IPS-18c (cell line): ENCODE measurements around the gene IPPK.

Experiments used
- H3K4me3 ChIP-seq: 2 replicates; pipeline ENCODE4 v1.7.0; 2013; ENCODE audit warnings: low read depth, mild to moderate bottlenecking, low read length, moderate library complexity; ENCODE audit not compliant: insufficient read depth
- H3K9me3 ChIP-seq: one replicate; pipeline ENCODE4 v1.6.1; 2013; ENCODE audit warnings: mild to moderate bottlenecking, low read length, moderate library complexity; ENCODE audit not compliant: control insufficient read depth, insufficient read depth

IPPK gene

GRCh38 chr9:92707530-92707929, 37.6 kb upstream of the IPPK start:
- H3K4me3 ChIP-seq = no peak overlapping the region
- no peaks in the 10 kb centered on the region for H3K9me3 ChIP-seq

- Histone ChIP-seq H3K9me3 (no peaks in the 10 kb centered on the region), H3K4me3 (no peak overlapping the region)
Measured at GRCh38 chr9:92706218-92706940, 36.4 kb upstream of the IPPK start.

DNA sequence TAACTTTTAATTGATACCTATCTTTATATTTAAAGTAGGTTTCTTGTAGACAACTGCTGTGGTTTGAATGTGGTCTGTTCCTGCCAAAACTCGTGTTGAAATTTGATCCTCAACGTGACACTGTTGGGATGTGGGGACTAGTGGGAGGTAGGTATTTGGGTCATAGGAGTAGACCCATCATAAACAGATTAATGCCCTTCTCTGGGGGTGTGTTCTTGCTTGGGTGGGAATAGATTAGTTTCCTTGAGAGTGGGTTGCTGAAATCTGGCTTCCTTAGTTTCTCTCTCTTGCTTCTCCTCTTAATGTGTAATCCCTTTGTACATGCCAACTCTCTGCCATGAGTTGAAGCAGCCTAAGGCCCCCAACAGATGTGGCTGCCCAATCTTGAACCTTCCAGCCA, 34.6 kb upstream of the IPPK start:
- Histone ChIP-seq H3K4me3 (no peak overlapping the region), H3K9me3 (no peaks in the 10 kb centered on the region)

GRCh38 chr9:92696619-92697018, 26.7 kb upstream of the IPPK start:
- H3K4me3 ChIP-seq = no peak overlapping the region
- peaks cover 6% of the 10 kb centered on the region for H3K9me3 ChIP-seq

GRCh38 chr9:92686954-92687353, 17.0 kb upstream of the IPPK start:
- H3K9me3 ChIP-seq = no peaks in the 10 kb centered on the region
- H3K4me3 ChIP-seq = no peak overlapping the region

- H3K9me3 ChIP-seq = no peaks in the 10 kb centered on the region
- H3K4me3 ChIP-seq = no peak overlapping the region
Measured at GRCh38 chr9:92685022-92685421, 15.1 kb upstream of the IPPK start.

- Histone ChIP-seq H3K9me3 (no peaks in the 10 kb centered on the region), H3K4me3 (no peak overlapping the region)
Measured at GRCh38 chr9:92682269-92682668, 12.3 kb upstream of the IPPK start.

GRCh38 chr9:92680166-92681119, 10.5 kb upstream of the IPPK start:
- no peaks in the 10 kb centered on the region for H3K9me3 ChIP-seq
- H3K4me3 ChIP-seq = no peak overlapping the region

- Histone ChIP-seq H3K4me3 (0 out of 2 replicates have a peak overlapping the region, but pooled peaks have one; percentile 3), H3K9me3 (no peaks in the 10 kb centered on the region)
Measured at GRCh38 chr9:92679413-92680165, 9.7 kb upstream of the IPPK start.

GRCh38 chr9:92671323-92671722, 1.4 kb upstream of the IPPK start:
- peak overlapping the region; percentile 99; the same call in 1 of the 2 replicates for H3K4me3 ChIP-seq

DNA sequence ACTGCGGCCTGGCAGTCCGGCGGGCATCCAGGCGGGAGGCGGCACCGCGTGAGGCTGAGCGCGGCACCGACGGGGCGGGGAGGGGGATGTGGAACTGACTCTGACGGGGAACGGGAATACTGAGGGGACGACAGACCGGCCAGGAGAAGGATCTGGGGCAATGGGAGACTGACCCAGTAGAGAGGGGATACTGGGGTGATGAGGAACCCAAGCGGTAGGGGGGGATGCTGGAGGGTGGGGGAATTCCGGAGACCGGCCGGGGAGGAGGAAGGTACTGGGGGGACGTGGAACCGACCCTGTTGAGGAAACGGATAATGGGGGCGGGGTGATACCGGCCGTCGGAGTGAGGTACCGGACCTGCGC, 423 bp downstream of the IPPK start:
- Histone ChIP-seq H3K4me3 (peak overlapping the region; percentile 99), H3K9me3 (no peaks in the 10 kb centered on the region)

More at GRCh38 chr9:92671323-92671722, 1.4 kb upstream of the IPPK start:
- no peaks in the 10 kb centered on the region for H3K9me3 ChIP-seq

- no peaks in the 10 kb centered on the region for H3K9me3 ChIP-seq
- H3K4me3 ChIP-seq = peak overlapping the region; percentile 99
Measured at GRCh38 chr9:92668746-92669526, 995 bp downstream of the IPPK start.

DNA sequence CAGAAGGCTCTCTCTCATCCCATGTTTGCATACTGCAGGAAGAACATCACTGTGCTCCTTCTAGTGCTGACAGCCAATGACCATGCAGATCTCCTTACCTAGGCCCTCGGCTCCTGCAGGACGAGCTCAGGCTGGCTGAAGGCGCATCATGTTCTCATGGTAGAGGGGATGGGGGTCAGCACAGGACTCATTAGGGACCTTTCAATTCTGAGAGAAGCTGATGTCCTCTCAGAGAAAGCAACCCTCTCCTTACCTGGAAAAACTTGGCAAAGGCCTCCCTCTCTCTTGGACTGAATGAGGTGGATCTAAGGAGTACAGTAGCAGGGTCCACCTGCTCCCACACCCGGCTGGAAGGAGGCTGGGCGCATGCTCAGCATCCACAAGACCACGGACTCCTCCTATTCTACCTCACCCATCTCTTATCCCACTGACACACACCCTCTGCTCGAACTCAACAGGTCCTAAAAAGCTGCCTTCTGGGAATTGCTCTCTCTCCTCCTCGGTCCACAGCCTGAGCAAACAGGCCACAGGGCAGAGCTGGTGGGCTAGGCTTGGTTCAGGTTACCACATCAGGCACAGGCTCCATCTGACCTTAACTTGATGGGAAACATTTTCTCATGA, 2.9 kb downstream of the IPPK start:
- Histone ChIP-seq H3K9me3 (no peaks in the 10 kb centered on the region), H3K4me3 (no peak overlapping the region)

DNA sequence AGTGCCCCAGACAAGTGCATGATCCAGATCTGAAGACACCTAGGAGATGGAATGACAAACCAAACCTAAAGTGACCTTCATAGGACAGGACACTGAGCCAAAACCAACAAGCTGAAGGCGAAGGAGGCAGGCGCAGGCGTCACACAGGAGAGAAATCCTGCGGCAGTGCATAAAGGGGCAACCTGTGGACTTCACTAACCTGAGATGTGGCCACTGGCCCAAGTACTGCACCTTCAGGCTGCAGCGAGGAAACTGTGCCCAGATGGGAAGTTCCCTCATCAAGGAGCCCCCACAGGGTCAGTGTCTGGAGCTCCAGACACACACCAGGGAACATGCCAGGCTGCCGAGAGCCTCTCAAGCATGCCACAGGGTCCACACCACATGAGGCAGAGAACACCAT, 3.7 kb downstream of the IPPK start:
- Histone ChIP-seq H3K9me3 (no peaks in the 10 kb centered on the region), H3K4me3 (no peak overlapping the region)

DNA sequence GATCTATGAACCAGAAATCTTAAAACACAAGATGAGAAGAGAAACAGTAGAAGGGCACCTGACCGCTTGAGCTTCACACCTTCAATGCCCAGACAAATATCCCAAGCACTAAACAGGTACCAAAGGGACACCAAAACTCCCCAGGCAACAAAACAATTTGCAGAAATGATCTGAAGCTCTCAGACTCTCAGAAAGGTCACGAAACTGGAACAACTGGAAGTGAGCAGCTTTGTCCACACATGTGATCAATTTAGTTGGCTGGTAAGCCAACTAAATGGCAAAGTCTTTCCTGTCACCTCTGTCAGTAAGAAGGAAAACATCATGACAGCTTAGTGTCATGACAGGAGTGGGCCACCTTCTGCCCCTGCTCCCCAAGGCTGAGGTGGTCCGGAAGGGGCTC, 4.1 kb downstream of the IPPK start:
- H3K4me3 ChIP-seq = no peak overlapping the region
- no peaks in the 10 kb centered on the region for H3K9me3 ChIP-seq

GRCh38 chr9:92664394-92665152, 5.4 kb downstream of the IPPK start:
- Histone ChIP-seq H3K4me3 (no peak overlapping the region), H3K9me3 (no peaks in the 10 kb centered on the region)
